HCT116 (cell line): ENCODE results near the gene CTTN. TPM values are rescaled to one million over a fixed set of nuclear protein-coding genes. Genes with fewer than 3 reads are reported as not detected.

Experiments used
- ATAC-seq: fragments of 200-7000 bp; cut with Tn5 transposase; 2 replicates; pipeline ENCODE4 v1.9.1; 2020; ENCODE audit warnings: mild to moderate bottlenecking, moderate library complexity
- BruUV-seq: library from RNA; stranded (reverse); fragments of 400-500 nt; replicated peaks from 2 replicates; lab custom pipeline; 2021; lab: Mats Ljungman, UMichigan
- CTCF ChIA-PET: fragments of 300-600 bp; sonication (Branson Sonifier 250); formaldehyde crosslinking; loops from one replicate; lab custom pipeline; 2021; ENCODE audit warnings: antibody characterized with exemption; lab: Charles Lee
- POLR2A ChIA-PET: fragments of 300-600, 350-600 bp; sonication (Branson Sonifier 250); formaldehyde crosslinking; loops from one replicate; lab custom pipeline; 2021; ENCODE audit warnings: antibody characterized with exemption; lab: Charles Lee
- RAD21 ChIA-PET, 2 experiments: fragments of 300-600 bp; sonication (Branson Sonifier 250); formaldehyde crosslinking; loops; one replicate each; lab custom pipeline; 2023; ENCODE audit warnings: low total read pairs in 2 of 2; ENCODE audit not compliant: uncharacterized antibody in 2 of 2, unreplicated experiment in 2 of 2, low non-redundant PET in 1 of 2; lab: Charles Lee
- DNase-seq: peaks from one replicate; pipeline ENCODE4 v3.0.0-alpha.2; 2010; ENCODE audit warnings: low read depth, low spot score
- H2AFZ ChIP-seq: fragments of 200-600 bp; shearing (Covaris generic), sonication (generic); 2 replicates; pipeline ENCODE4 v1.6.1; 2017; ENCODE audit warnings: low read depth, mixed run types, mixed read lengths, antibody characterized with exemption, low read length; ENCODE audit not compliant: poor library complexity, severe bottlenecking
- H3K27ac ChIP-seq: 2 replicates; pipeline ENCODE4 v1.5.1; 2012; ENCODE audit warnings: low read depth, low read length
- H3K27me3 ChIP-seq: fragments of 200-600 bp; sonication (generic); 2 replicates; pipeline ENCODE4 v1.6.1; 2016; ENCODE audit warnings: mixed run types, low read length, mixed read lengths; ENCODE audit not compliant: insufficient read depth
- H3K36me3 ChIP-seq, 2 experiments: fragments of 200-500 bp in 1 of 2; fragments of 200-600 bp in 1 of 2; sonication (Bioruptor generic) in 1 of 2; sonication (generic) in 1 of 2; 2 replicates each; pipeline versions ENCODE4 v1.5.1 to v1.6.1; 2014 to 2016; ENCODE audit warnings: low read length in 2 of 2, inconsistent platforms in 1 of 2, mixed read lengths in 1 of 2, mixed run types in 1 of 2; ENCODE audit not compliant: insufficient read depth in 2 of 2, control insufficient read depth in 1 of 2
- H3K4me1 ChIP-seq, 2 experiments: fragments of 200-600 bp in 1 of 2; sonication (generic) in 1 of 2; 2 replicates each; pipeline versions ENCODE4 v1.5.1 to v1.6.1; 2012 to 2017; ENCODE audit warnings: low read length in 2 of 2, inconsistent platforms in 1 of 2, mild to moderate bottlenecking in 1 of 2, mixed read lengths in 1 of 2, mixed run types in 1 of 2, moderate library complexity in 1 of 2; ENCODE audit not compliant: insufficient read depth in 2 of 2, control insufficient read depth in 1 of 2
- H3K4me2 ChIP-seq: fragments of 200-600 bp; sonication (generic); 2 replicates; pipeline ENCODE4 v1.6.1; 2017; ENCODE audit warnings: mixed run types, low read length, mixed read lengths
- H3K4me3 ChIP-seq, 2 experiments: fragments of 200-600 bp in 1 of 2; sonication (generic) in 1 of 2; replicated peaks in 1 of 2; 2 replicates each; pipeline ENCODE4 v1.5.1; 2011 to 2016; ENCODE audit warnings: low read length in 2 of 2, control low read depth in 1 of 2, low read depth in 1 of 2, mild to moderate bottlenecking in 1 of 2, mixed read lengths in 1 of 2, mixed run types in 1 of 2
- H3K79me2 ChIP-seq: fragments of 200-600 bp; sonication (generic); 2 replicates; pipeline ENCODE4 v1.6.1; 2017; ENCODE audit warnings: mild to moderate bottlenecking, mixed run types, low read length, moderate library complexity, mixed read lengths; ENCODE audit not compliant: insufficient read depth
- H3K9ac ChIP-seq: fragments of 200-600 bp; sonication (generic); 2 replicates; pipeline ENCODE4 v1.6.1; 2016; ENCODE audit warnings: low read length, mixed read lengths
- H3K9me2 ChIP-seq: fragments of 200-600 bp; sonication (generic), shearing (Covaris generic); 2 replicates; pipeline ENCODE4 v1.6.1; 2017; ENCODE audit warnings: mixed run types, mild to moderate bottlenecking, moderate library complexity; ENCODE audit not compliant: insufficient read depth
- H3K9me3 ChIP-seq, 2 experiments: fragments of 200-500 bp in 1 of 2; fragments of 200-600 bp in 1 of 2; sonication (Bioruptor generic) in 1 of 2; sonication (generic) in 1 of 2; 2 replicates each; pipeline ENCODE4 v1.6.1; 2014 to 2017; ENCODE audit warnings: low read length in 2 of 2, mixed read lengths in 2 of 2, inconsistent platforms in 1 of 2, low read depth in 1 of 2, mild to moderate bottlenecking in 1 of 2, mixed run types in 1 of 2, moderate library complexity in 1 of 2; ENCODE audit not compliant: control insufficient read depth in 1 of 2, insufficient read depth in 1 of 2
- H4K20me1 ChIP-seq: fragments of 200-600 bp; sonication (generic), shearing (Covaris generic); 2 replicates; pipeline ENCODE4 v1.6.1; 2017; ENCODE audit warnings: mixed run types, mild to moderate bottlenecking, moderate library complexity; ENCODE audit not compliant: insufficient read depth
- CBX3 ChIP-seq: IDR thresholded peaks from 2 replicates; pipeline ENCODE4 v1.6.1; 2012; ENCODE audit warnings: low read depth
- CEBPB ChIP-seq: IDR thresholded peaks from 2 replicates; pipeline ENCODE4 v1.6.1; 2012; ENCODE audit warnings: low read depth
- EGR1 ChIP-seq: IDR thresholded peaks from 2 replicates; pipeline ENCODE4 v1.6.1; 2012; ENCODE audit warnings: low read depth
- ELF1 ChIP-seq: IDR thresholded peaks from 2 replicates; pipeline ENCODE4 v1.6.1; 2012; ENCODE audit warnings: low read depth, borderline replicate concordance
- EZH2 ChIP-seq: fragments of 200-600 bp; sonication (generic); IDR thresholded peaks from 2 replicates; pipeline ENCODE4 v1.6.1; 2017; ENCODE audit warnings: antibody characterized with exemption, mixed run types
- FOSL1 ChIP-seq: IDR thresholded peaks from 2 replicates; pipeline ENCODE4 v1.6.1; 2012; ENCODE audit warnings: low read depth
- MAX ChIP-seq: IDR thresholded peaks from 2 replicates; pipeline ENCODE4 v1.6.1; 2012
- POLR2A ChIP-seq: IDR thresholded peaks from 2 replicates; pipeline ENCODE4 v1.7.0; 2011; ENCODE audit warnings: borderline replicate concordance; ENCODE audit not compliant: insufficient read depth, insufficient read length; ENCODE audit errors: extremely low read depth
- RAD21 ChIP-seq: IDR thresholded peaks from 2 replicates; pipeline ENCODE4 v1.6.1; 2012; ENCODE audit warnings: low read depth, mild to moderate bottlenecking
- REST ChIP-seq: IDR thresholded peaks from 2 replicates; pipeline ENCODE4 v1.6.1; 2012; ENCODE audit warnings: low read depth
- SIN3A ChIP-seq: IDR thresholded peaks from 2 replicates; pipeline ENCODE4 v1.6.1; 2012; ENCODE audit warnings: low read depth
- SP1 ChIP-seq: IDR thresholded peaks from 2 replicates; pipeline ENCODE4 v1.6.1; 2012; ENCODE audit warnings: low read depth
- SRF ChIP-seq: IDR thresholded peaks from 2 replicates; pipeline ENCODE4 v1.6.1; 2012; ENCODE audit warnings: low read depth
- TCF7L2 ChIP-seq: IDR thresholded peaks from 2 replicates; pipeline ENCODE4 v1.7.0; 2011; ENCODE audit warnings: borderline replicate concordance, inconsistent platforms; ENCODE audit not compliant: insufficient read depth, insufficient read length; ENCODE audit errors: extremely low read depth
- YY1 ChIP-seq: IDR thresholded peaks from 2 replicates; pipeline ENCODE4 v1.6.1; 2011; ENCODE audit warnings: low read length, low read depth, moderate library complexity, mild to moderate bottlenecking; ENCODE audit not compliant: insufficient replicate concordance; ENCODE audit errors: extremely low read depth
- ZBTB33 ChIP-seq: IDR thresholded peaks from 2 replicates; pipeline ENCODE4 v1.6.1; 2011; ENCODE audit warnings: mild to moderate bottlenecking, low read length, moderate library complexity; ENCODE audit not compliant: insufficient replicate concordance; ENCODE audit errors: extremely low read depth
- ZFX ChIP-seq: fragments of 450-650 bp; IDR thresholded peaks from 2 replicates; pipeline ENCODE4 v1.6.1; 2017
- ZNF274 ChIP-seq: fragments of 200-500 bp; sonication (Bioruptor generic); IDR thresholded peaks from 2 replicates; pipeline ENCODE4 v1.6.1; 2014; ENCODE audit warnings: mild to moderate bottlenecking, low read depth, low read length, inconsistent platforms
- intact Hi-C: fragments of 100-400 bp; cut with micrococcal nuclease; formaldehyde crosslinking; loops from 2 replicates; pipeline ENCODE4 v1.10.0; 2022
- total RNA-seq: library from RNA; stranded (reverse); gene quantifications from one replicate; pipeline ENCODE4 v1.2.1, GENCODE V29; 2021; ENCODE audit not compliant: unreplicated experiment

CTTN gene
- total RNA-seq, 1 experiment from 2014 or later: 249 TPM

- TF ChIP-seq FOSL1: no peak
Observed at GRCh38 chr11:70472240-70472639, 73.9 kb downstream of the CTTN start (continued).

GRCh38 chr11:70473186-70473872 is 75.0 kb downstream of the CTTN start:
- Histone ChIP-seq H2AFZ (no peak overlapping the region), H4K20me1 (no peaks in the 10 kb centered on the region), H3K4me1 (no peaks in the 10 kb centered on the region), H3K4me2 (no peak overlapping the region), H3K27ac (no peak overlapping the region), H3K79me2 (no peaks in the 10 kb centered on the region), H3K36me3 (no peaks in the 10 kb centered on the region), H3K9ac (no peak overlapping the region), H3K27me3 (no peaks in the 10 kb centered on the region), H3K9me2 (no peaks in the 10 kb centered on the region), H3K9me3 (no peaks in the 10 kb centered on the region), H3K4me3 (no peak overlapping the region)
- BruUV-seq: no TSS peak
- ChIA-PET POLR2A (no interaction called here), CTCF (no interaction called here), RAD21 (no interaction called here)
- intact Hi-C loops: no loop called here
- DNase-seq (no peak), ATAC-seq (no peak)
- no peak for TF ChIP-seq POLR2A
- no peak for TF ChIP-seq YY1
- TF ChIP-seq EGR1: no peak
- no peak for TF ChIP-seq CEBPB
- TF ChIP-seq SP1: no peak
- TF ChIP-seq ELF1: no peak
- no peak for TF ChIP-seq EZH2
- no peak for TF ChIP-seq CBX3
- no peak for TF ChIP-seq REST
- no peak for TF ChIP-seq ZBTB33
- no peak for TF ChIP-seq ZFX
- no peak for TF ChIP-seq MAX
- no peak for TF ChIP-seq TCF7L2
- TF ChIP-seq ZNF274: no peak
- TF ChIP-seq RAD21: no peak
- TF ChIP-seq SRF: no peak
- no peak for TF ChIP-seq SIN3A
